NCI-H82 (cell line): Measurements from ENCODE around the gene GPI.
"Not testable (repeated sequence)": the region's sequence is repeated elsewhere in the genome, so short reads cannot be mapped to it uniquely, and the experiment has no call there.

ENCODE experiments used
- DNase-seq: peaks from one replicate; lab custom pipeline; 2025; lab: John Stamatoyannopoulos, UW

The GPI gene

GRCh38 chr19:34367624-34367957 is 2.6 kb downstream of the GPI start:
- DNase-seq, result no peak

- no peak for DNase-seq
Measured at GRCh38 chr19:34368338-34368737, 3.3 kb downstream of the GPI start.

- DNase-seq, result not testable (repeated sequence)
Measured at GRCh38 chr19:34369166-34369565, 4.2 kb downstream of the GPI start.

- DNase-seq, result no peak
Measured at GRCh38 chr19:34370117-34370516, 5.1 kb downstream of the GPI start.

GRCh38 chr19:34370983-34371382 is 6.0 kb downstream of the GPI start:
- DNase-seq, result no peak

- no peak for DNase-seq
Measured at GRCh38 chr19:34373601-34374288, 8.7 kb downstream of the GPI start.

GRCh38 chr19:34375598-34375997 is 10.6 kb downstream of the GPI start:
- DNase-seq, result no peak

- no peak for DNase-seq
Measured at GRCh38 chr19:34380639-34381241, 15.7 kb downstream of the GPI start.

- no peak for DNase-seq
Measured at GRCh38 chr19:34381399-34382251, 16.6 kb downstream of the GPI start.

GRCh38 chr19:34382471-34382870 is 17.5 kb downstream of the GPI start:
- no peak for DNase-seq

GRCh38 chr19:34383599-34383998 is 18.6 kb downstream of the GPI start:
- no peak for DNase-seq

GRCh38 chr19:34386645-34387445 is 21.8 kb downstream of the GPI start:
- no peak for DNase-seq

GRCh38 chr19:34387446-34387810 is 22.4 kb downstream of the GPI start:
- DNase-seq, result no peak

GRCh38 chr19:34388745-34389144 is 23.7 kb downstream of the GPI start:
- DNase-seq, result not testable (repeated sequence)

- no peak for DNase-seq
Measured at GRCh38 chr19:34391813-34392212, 26.8 kb downstream of the GPI start.

GRCh38 chr19:34393031-34393430 is 28.0 kb downstream of the GPI start:
- no peak for DNase-seq

- DNase-seq, result no peak
Measured at GRCh38 chr19:34393629-34394028, 28.6 kb downstream of the GPI start.

GRCh38 chr19:34397853-34398252 is 32.9 kb downstream of the GPI start:
- no peak for DNase-seq

GRCh38 chr19:34399886-34400285 is 34.9 kb downstream of the GPI start:
- no peak for DNase-seq

GRCh38 chr19:34400844-34401243 is 35.8 kb downstream of the GPI start:
- DNase-seq, result not testable (repeated sequence)

GRCh38 chr19:34402074-34402600 is 37.1 kb downstream of the GPI start:
- no peak for DNase-seq

GRCh38 chr19:34403784-34404108 is 38.8 kb downstream of the GPI start:
- no peak for DNase-seq
